Activated CD8-positive, alpha-beta T cell treated with anti-CD3 and anti-CD28 coated beads for 36 hours (primary cell): ENCODE results near the gene CSPG4. TPM values are rescaled to one million over a fixed set of nuclear protein-coding genes. Genes with fewer than 3 reads are reported as not detected.
"Not testable (repeated sequence)": the region's sequence is repeated elsewhere in the genome, so short reads cannot be mapped to it uniquely, and the experiment has no call there.

Experiments
- ATAC-seq: fragments of 200-7000 bp; cut with Tn5 transposase; one replicate; pipeline ENCODE4 v1.10.0; 2021; ENCODE audit warnings: mild to moderate bottlenecking, moderate library complexity
- CTCF ChIA-PET: fragments of 350-600 bp; sonication (Branson Sonifier 250); formaldehyde crosslinking; loops from one replicate; lab custom pipeline; 2021; ENCODE audit warnings: antibody characterized with exemption; lab: Charles Lee
- POLR2A ChIA-PET: fragments of 350-600 bp; sonication (Branson Sonifier 250); formaldehyde crosslinking; loops from one replicate; lab custom pipeline; 2021; ENCODE audit warnings: antibody characterized with exemption; lab: Charles Lee
- DNase-seq: peaks from one replicate; pipeline ENCODE4 v3.0.0-alpha.2; 2020
- H3K27ac Mint-ChIP-seq: one replicate; pipeline ENCODE4 v1.8.0; 2021; ENCODE audit warnings: mild to moderate bottlenecking, mixed read lengths
- H3K27me3 Mint-ChIP-seq: one replicate; pipeline ENCODE4 v1.8.0; 2021; ENCODE audit warnings: mixed read lengths
- H3K36me3 Mint-ChIP-seq: one replicate; pipeline ENCODE4 v1.8.0; 2021; ENCODE audit warnings: low read depth, mixed read lengths
- H3K4me1 Mint-ChIP-seq: one replicate; pipeline ENCODE4 v1.8.0; 2021; ENCODE audit warnings: low read depth, mixed read lengths
- H3K4me3 Mint-ChIP-seq: one replicate; pipeline ENCODE4 v1.8.0; 2021; ENCODE audit warnings: mild to moderate bottlenecking, moderate library complexity, mixed read lengths
- H3K9me3 Mint-ChIP-seq: one replicate; pipeline ENCODE4 v1.8.0; 2021; ENCODE audit warnings: mixed read lengths
- CTCF ChIP-seq: fragments of 200-600 bp; IDR thresholded peaks from one replicate; pipeline ENCODE4 v1.8.0; 2022; ENCODE audit warnings: antibody characterized with exemption, mild to moderate bottlenecking
- intact Hi-C: fragments of 100-400 bp; cut with micrococcal nuclease; formaldehyde crosslinking; loops from one replicate; pipeline ENCODE4 v1.10.0; 2022
- total RNA-seq, 2 experiments: library from RNA; stranded (reverse); gene quantifications; one replicate each; pipeline ENCODE4 v1.2.3, GENCODE V29; 2021

CSPG4 gene
- total RNA-seq, 2 experiments from 2014 or later: not detected

- peak; percentile 88 for ATAC-seq
- H3K4me3 Mint-ChIP-seq, H3K9me3 Mint-ChIP-seq, H3K36me3 Mint-ChIP-seq, POLR2A ChIA-PET, H3K27me3 Mint-ChIP-seq, intact Hi-C loops, H3K4me1 Mint-ChIP-seq, H3K27ac Mint-ChIP-seq: not testable (repeated sequence)
- DNase-seq: peak; percentile 84
- CTCF ChIA-PET: interaction anchor here (1.0 to 4.1 kb wide), 7 partner anchors 12 to 316 kb away, joined by 3 to 17 read pairs (median 5); partner anchors contain the start of gene MAN2C1
- peak; percentile 80 for TF ChIP-seq CTCF
Measured at GRCh38 chr15:75683646-75684312, 28.9 kb downstream of the CSPG4 start.

- no peak for ATAC-seq
- intact Hi-C loops: no loop called here
- Mint-ChIP-seq H3K27me3 (no peaks in the 10 kb centered on the region), H3K27ac (no peak overlapping the region), H3K4me3 (no peak overlapping the region), H3K4me1 (peaks cover 3% of the 10 kb centered on the region), H3K36me3 (no peaks in the 10 kb centered on the region), H3K9me3 (no peaks in the 10 kb centered on the region)
- CTCF ChIA-PET: interaction anchor here (0.5 to 4.1 kb wide), 5 partner anchors 41 to 314 kb away, joined by 3 to 17 read pairs (median 4); partner anchors contain the start of gene MAN2C1
- POLR2A ChIA-PET: no interaction called here
- no peak for DNase-seq
- no peak for TF ChIP-seq CTCF
Measured at GRCh38 chr15:75682181-75683135, 30.2 kb downstream of the CSPG4 start.

- H3K9me3 Mint-ChIP-seq: no peaks in the 10 kb centered on the region
- H3K36me3 Mint-ChIP-seq: no peaks in the 10 kb centered on the region
- H3K27ac Mint-ChIP-seq: no peak overlapping the region
- no peaks in the 10 kb centered on the region for H3K27me3 Mint-ChIP-seq
- ATAC-seq (no peak), DNase-seq (no peak)
- CTCF ChIA-PET: interaction anchor here (1.1 kb wide), 1 partner anchor 28 kb away, joined by 3 read pairs; no protein-coding TSS in a partner anchor
- TF ChIP-seq CTCF: no peak
- intact Hi-C loops: no loop called here
- no peak overlapping the region for H3K4me3 Mint-ChIP-seq
- POLR2A ChIA-PET: no interaction called here
- peaks cover 3% of the 10 kb centered on the region for H3K4me1 Mint-ChIP-seq
Measured at GRCh38 chr15:75680007-75680789, 32.5 kb downstream of the CSPG4 start.

- H3K4me1 Mint-ChIP-seq, ATAC-seq, H3K27ac Mint-ChIP-seq, H3K27me3 Mint-ChIP-seq, H3K9me3 Mint-ChIP-seq, H3K36me3 Mint-ChIP-seq, intact Hi-C loops, DNase-seq, H3K4me3 Mint-ChIP-seq: not testable (repeated sequence)
- ChIA-PET POLR2A (interaction anchor here (1.1 to 1.4 kb wide), 2 partner anchors 88 to 169 kb away, joined by 3 read pairs; no protein-coding TSS in a partner anchor), CTCF (interaction anchor here (1.5 kb wide), 1 partner anchor 10 kb away, joined by 4 read pairs; no protein-coding TSS in a partner anchor)
Measured at GRCh38 chr15:75678324-75678690, 34.3 kb downstream of the CSPG4 start.
